Measurements from ENCODE around the gene ZBTB7C. TPM values are rescaled to one million over a fixed set of nuclear protein-coding genes. Genes with fewer than 3 reads are reported as not detected.

ZBTB7C gene
- total RNA-seq, 1 donor from 2014 or later, result 0.17 TPM

DNA sequence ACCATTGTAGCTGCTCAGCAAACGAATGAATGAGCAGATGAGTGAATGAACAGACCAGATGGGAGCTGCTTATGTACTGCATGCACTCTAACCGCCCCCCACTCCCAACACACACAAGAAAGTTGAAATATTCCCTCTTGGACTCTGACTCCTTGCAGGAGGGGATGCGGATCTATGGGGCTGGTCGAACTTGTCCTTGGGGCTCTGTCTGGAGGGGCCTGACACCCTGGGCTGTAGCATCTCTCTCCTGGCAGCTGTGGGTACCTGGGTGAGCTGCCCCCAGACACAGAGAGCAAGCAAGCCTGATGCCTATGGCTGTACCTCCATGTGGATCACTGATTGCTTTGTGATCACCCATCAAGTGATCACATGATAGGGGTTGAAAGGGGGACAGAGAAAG lies 286.4 kb downstream of the ZBTB7C start:
- TF ChIP-seq, protein P1, sequence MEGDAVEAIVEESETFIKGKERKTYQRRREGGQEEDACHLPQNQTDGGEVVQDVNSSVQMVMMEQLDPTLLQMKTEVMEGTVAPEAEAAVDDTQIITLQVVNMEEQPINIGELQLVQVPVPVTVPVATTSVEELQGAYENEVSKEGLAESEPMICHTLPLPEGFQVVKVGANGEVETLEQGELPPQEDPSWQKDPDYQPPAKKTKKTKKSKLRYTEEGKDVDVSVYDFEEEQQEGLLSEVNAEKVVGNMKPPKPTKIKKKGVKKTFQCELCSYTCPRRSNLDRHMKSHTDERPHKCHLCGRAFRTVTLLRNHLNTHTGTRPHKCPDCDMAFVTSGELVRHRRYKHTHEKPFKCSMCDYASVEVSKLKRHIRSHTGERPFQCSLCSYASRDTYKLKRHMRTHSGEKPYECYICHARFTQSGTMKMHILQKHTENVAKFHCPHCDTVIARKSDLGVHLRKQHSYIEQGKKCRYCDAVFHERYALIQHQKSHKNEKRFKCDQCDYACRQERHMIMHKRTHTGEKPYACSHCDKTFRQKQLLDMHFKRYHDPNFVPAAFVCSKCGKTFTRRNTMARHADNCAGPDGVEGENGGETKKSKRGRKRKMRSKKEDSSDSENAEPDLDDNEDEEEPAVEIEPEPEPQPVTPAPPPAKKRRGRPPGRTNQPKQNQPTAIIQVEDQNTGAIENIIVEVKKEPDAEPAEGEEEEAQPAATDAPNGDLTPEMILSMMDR (conservative IDR thresholded peaks at IDR 0.05; ENCODE audit: low read depth, low read length), result no peak
- DNase-seq (ENCODE audit: low read depth), result no peak
- H3K4me3 ChIP-seq (ENCODE audit: low read depth, low read length), result no peak overlapping the region

DNA sequence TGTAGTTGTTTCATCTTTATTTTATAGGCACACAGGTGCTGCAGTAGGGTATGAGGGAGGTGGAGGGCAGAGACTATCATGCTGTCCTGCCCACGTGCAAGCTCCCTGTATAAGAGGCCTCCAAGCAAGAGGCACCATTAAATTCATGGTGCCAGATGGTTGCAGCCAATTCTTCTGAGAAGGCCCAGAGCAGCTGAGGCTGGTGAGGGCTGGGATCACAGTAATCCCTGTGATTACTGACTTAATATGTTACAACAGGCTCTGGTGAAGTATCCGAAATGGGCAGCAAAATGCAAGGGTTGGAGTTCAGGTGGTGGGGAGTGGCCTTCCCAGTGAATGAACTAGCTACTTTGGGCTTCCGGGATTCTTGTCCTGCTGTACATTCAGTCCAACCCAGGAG lies 286.8 kb downstream of the ZBTB7C start:
- DNase-seq (ENCODE audit: low read depth), result no peak
- H3K4me3 ChIP-seq (ENCODE audit: low read depth, low read length), result no peak overlapping the region
- TF ChIP-seq, protein P1 (conservative IDR thresholded peaks at IDR 0.05; ENCODE audit: low read depth, low read length), result no peak

DNA sequence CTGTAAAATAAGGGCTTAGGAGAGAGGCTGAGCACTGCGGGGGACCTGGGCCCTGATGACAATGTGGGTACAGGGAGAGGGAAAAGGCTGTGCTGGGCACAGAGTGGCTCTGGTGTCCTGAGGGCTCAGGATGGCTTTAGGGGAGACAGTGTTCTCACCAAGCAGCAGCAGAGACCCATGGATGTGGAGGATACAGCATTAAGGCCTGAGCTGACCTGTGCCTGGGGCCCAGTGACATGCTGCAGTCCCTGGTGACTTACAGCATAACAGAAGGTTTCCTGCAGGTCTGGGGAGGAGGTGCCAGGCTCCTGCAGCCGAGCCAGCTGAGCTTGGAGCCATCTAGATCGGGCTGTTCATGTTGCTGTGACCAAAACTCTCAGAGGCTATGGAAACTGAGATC lies 287.4 kb downstream of the ZBTB7C start:
- no peak for DNase-seq (ENCODE audit: low read depth)
- TF ChIP-seq, protein P1 (conservative IDR thresholded peaks at IDR 0.05; ENCODE audit: low read depth, low read length), result no peak
- H3K4me3 ChIP-seq (ENCODE audit: low read depth, low read length), result no peak overlapping the region

DNA sequence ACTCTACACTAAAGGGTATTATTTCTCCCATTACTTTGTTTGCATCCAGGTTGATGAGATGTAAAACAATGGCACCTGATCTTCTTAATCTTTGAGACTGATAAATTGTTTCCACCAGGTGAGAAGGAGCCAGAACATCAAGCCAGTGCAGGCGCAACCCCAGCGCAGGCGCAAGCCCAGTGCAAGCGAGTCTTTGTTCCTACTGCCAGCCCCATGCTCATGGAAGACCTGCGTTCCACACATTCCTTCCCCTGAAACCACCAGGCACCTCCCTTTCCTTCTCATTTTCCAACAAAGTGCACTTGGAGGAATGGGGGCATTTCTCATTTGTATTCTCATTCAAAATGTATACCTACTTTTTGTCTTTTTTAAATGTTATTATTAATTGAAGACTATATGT lies 290.0 kb downstream of the ZBTB7C start:
- no peak for DNase-seq (ENCODE audit: low read depth)
- TF ChIP-seq, protein P1 (conservative IDR thresholded peaks at IDR 0.05; ENCODE audit: low read depth, low read length), result no peak
- H3K4me3 ChIP-seq (ENCODE audit: low read depth, low read length), result no peak overlapping the region

DNA sequence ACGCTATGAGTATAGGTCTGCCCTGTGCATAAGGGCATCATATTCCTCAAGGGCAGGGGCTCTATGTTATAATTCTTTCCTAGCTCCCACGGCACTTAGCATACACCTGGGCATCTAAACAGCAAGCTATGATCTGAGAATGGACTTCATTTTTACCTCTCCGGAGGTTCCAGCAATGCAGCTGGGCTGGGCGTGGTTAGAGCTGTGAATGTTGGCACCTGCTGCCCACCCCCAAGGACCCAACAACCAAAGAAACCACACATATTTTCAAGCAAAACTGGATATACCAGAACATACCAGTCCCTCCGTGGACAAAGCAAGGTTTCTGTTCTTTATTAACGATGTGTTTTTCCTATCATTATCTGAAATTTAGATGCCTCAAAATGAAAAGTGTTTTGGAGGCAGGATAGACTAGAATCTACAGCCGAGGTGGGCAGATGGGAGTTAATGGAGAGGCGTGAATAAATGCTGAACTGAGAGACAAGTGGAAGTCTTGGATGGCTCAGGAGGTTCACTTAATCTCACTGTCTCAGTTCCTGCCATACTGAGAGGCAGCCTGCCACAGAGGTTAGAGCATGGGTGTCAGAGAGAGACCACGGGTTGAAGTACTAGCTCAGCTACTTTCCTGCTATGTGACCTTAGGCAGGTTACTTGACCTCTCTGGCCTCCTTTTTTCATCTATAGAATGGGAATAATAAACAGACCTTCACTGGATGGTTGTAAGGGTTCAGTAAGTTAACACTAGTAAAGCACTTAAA lies 292.1 kb downstream of the ZBTB7C start:
- DNase-seq (ENCODE audit: low read depth), result no peak
- H3K4me3 ChIP-seq (ENCODE audit: low read depth, low read length), result no peak overlapping the region
- TF ChIP-seq, protein P1 (conservative IDR thresholded peaks at IDR 0.05; ENCODE audit: low read depth, low read length), result no peak

DNA sequence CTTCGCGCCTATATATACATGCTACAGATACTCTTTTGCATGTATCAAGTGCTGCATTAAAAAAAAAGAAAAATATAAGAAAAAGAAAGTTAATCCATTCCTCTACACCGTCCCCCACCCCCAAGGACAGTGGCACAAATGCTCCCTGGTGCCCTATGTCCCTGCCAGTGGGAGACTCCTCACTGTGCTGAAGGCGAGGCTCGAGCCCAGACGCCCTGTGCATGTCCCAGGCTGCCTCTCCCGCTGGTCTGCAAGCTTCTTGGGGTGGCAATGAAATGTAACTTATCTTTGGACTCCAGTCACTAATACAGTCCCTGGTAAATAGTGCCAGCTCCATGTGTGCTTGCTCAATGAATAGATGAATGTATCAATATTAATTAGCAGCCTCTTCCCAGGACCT lies 293.2 kb downstream of the ZBTB7C start:
- TF ChIP-seq, protein P1 (conservative IDR thresholded peaks at IDR 0.05; ENCODE audit: low read depth, low read length), result no peak
- DNase-seq (ENCODE audit: low read depth), result no peak
- H3K4me3 ChIP-seq (ENCODE audit: low read depth, low read length), result no peak overlapping the region

DNA sequence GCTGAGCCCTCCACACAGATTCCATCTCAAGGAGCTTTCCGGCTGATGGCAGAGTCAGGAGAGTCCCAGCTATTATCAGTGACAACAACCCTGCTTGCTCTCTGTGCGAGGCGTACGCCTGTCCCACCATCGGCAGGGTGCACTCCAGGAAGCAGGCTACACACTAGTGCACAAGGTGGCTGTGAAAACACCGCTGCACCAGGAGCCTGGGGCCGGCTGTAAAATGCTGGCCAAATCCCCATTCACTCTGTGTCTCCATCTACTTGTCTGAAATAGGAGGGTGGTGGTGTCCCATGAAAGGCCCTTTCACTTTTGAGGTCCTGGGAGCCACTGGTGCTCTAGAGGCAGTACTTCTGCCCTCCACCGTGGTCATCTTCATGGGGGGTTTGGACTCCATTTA lies 295.5 kb downstream of the ZBTB7C start:
- H3K4me3 ChIP-seq (ENCODE audit: low read depth, low read length), result no peak overlapping the region
- TF ChIP-seq, protein P1 (conservative IDR thresholded peaks at IDR 0.05; ENCODE audit: low read depth, low read length), result no peak
- no peak for DNase-seq (ENCODE audit: low read depth)

All from epithelial cell of proximal tubule (primary cell).